Activated T-cell treated with anti-CD3 and anti-CD28 coated beads for 48 hours (primary cell): ENCODE results near the gene POLE.

Source experiments
- DNase-seq: peaks from one replicate; pipeline ENCODE4 v3.0.0-alpha.2; 2020; ENCODE audit warnings: low read depth

Gene POLE

DNA sequence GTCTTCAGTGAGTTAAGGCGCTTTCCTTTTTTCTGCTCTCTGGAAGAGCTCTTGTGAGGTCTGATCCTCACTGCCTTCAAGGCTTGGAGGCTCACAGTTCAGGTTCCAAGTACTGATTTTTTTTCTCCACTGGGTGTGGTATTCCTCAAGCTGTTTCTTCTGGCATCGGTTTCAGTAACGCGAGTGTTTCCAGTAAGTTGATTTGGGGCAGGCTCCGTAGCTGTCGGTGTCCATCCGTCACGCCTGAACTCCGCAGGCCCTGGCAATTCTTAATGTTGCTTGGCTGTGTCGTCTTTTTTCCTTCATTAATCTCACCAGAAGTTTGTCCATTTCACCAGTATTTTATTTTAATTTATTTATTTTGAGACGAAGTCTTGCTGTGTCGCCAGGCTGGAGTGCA lies 107.4 kb downstream of the POLE start:
- DNase-seq = no peak

DNA sequence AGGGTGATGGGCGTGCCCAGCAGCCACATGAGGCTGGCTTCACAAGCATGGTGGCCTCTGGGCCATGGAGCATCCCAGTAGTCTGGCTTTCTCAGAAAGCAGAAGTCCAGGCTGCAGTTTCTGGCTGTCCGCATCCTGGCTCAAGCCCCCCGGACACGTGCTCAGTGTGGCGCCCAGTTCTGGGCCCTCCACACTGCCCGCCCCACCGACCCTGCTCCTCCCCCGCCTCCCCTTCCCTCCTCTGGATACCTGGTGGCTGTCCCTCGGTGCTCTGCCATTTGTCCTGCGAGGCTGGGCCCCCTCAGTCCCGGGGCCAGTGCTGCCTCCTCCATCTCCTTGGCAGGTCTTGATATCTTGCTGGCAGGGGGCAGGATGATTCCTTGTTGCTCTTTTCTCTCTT lies 108.3 kb downstream of the POLE start:
- DNase-seq = no peak

DNA sequence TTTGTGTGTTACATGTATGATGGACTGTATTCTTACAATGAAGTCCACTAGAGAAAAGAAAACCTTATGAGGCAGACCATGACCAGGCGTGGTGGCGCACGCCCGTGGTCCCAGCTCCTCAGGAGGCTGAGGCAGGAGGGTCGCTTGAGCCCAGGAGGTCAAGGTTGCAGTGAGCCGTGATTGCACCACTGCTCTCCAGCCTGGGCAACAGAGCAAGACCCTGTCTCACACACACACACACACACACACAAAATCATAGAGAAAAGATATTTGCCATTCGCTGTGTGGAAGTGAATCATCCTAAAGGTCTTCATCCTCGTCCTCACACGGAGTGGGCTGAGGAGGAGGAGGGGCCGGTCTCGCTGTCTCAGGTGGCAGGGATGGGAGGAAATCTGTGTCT lies 109.0 kb downstream of the POLE start:
- no peak for DNase-seq

DNA sequence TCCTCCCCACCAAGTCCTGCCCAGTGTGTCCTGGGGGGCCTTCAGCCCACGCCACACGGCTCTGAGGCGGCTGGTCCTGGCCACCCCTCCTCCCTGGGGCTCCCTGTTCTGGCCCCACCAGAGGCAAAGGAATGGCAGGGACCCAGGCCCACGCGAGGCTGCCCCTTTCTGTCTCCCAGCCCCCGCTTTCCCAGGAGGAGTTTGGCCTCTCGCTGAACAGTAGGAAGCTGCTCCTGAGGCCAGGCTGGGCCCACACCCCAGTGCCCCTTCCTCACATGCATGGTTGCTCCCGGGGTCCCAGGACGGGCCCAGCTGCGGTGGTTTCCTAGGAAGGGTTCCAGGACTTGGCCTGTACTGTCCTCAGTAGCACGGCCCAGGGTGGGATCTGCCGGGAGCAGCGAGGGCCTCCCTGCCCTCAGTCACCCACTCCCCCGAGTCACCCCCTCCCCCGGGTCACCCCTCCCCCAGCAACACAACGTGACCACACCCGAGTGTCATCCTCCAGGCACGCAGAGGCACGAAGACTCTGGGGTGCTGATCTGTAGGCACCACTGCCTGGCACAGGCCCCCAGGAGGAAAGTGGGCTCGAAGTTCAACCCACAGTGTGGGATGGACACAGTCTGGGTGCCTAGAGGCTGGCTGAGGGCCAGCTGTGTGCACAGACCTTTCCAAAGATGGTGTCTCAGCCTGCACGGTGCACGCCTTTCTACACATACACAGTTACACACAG lies 109.8 kb downstream of the POLE start:
- no peak for DNase-seq

DNA sequence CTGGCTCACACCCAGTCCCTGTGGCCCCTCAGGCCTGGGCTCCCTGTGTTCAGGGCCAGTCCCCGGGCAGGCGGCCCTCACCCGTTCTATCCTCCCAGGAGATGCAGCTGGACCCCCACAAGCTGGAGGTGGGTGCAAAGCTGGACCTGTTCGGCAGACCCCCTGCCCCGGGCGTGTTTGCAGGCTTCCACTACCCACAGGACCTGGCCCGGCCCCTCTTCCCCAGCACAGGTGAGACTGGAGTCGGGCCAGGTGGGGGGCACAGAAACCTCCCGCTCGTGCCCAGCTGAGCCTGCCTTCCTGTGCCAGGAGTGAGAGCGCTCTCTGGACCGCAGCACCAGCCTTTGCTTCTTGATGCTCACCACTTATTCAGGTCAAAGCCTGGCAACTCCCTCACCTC lies 110.4 kb downstream of the POLE start:
- DNase-seq = no peak

DNA sequence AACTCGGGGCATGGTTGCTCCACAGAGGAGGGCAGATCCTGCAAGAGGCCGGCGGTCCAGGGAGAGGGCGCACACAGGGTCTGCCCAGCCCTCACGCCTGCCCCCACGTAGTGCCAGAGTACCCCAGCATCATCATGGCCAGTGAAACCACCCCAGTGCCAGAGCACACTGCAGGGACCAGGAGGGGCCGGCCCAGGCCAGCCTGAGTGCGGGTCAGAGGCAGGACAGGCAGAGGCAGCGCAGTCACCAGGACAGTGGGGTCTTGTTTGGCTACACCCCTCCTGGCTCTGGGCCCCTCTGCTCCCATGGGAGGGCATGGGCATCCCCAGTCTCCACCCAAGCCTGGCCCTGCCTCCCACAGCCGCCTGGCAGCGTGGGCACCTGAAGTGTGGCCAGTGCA lies 111.5 kb downstream of the POLE start:
- DNase-seq = no peak

DNA sequence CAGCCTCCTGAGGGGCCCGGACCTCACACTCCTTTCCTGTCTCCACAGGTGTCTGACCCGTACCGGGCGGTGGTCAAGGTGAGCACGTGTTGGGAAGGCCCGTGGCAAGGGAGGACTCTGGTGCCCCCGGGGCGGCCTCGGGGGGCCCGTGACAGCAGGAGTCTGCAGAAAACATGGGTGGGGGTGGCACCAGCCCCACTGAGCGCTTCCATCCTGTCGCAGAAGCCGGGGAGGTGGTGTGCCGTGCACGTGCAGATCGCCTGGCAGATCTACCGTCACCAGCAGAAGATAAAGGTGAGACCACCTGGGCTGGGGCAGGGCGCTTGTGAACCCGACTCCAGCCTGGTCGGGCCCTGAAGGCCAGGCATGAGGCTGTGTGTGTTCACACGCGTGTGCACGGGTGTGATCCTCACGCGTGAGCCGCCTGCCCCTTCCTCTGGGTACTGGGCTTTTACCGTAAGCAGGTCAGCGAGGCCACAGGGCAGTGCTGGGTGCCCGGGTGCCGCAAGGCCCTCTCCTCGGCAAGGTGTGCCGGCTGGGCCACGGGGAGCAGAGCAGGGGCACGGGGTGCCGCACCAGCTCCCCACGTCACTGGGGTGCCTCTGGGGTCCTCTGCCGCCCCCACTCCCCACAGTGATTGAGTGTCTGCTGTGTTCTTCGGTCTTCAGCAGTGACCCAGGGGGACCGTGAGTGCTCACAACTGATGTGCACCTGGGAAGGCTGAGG lies 112.7 kb downstream of the POLE start:
- no peak for DNase-seq
